Endothelial cell of umbilical vein (primary cell): ENCODE data around the gene CALML5.

ENCODE experiments used
- EZH2 ChIP-seq: IDR thresholded peaks from 2 replicates; pipeline ENCODE4 v1.6.1; 2012; ENCODE audit warnings: borderline replicate concordance, low read depth, mild to moderate bottlenecking, moderate library complexity, low read length, inconsistent platforms; ENCODE audit not compliant: severe bottlenecking
- FOS ChIP-seq: IDR thresholded peaks from 2 replicates; pipeline ENCODE4 v1.6.1; 2011; ENCODE audit warnings: mild to moderate bottlenecking, low read length, moderate library complexity, borderline replicate concordance; ENCODE audit not compliant: insufficient read depth
- POLR2A ChIP-seq: IDR thresholded peaks from 2 replicates; pipeline ENCODE4 v1.6.1; 2012; ENCODE audit warnings: low read depth, mild to moderate bottlenecking, control low read depth, low read length
- TF ChIP-seq, protein P1 (sequence below), 2 donors: IDR thresholded peaks; 1 replicate in 1 of 2; 2 replicates in 1 of 2; pipeline ENCODE4 v1.5.1; 2011; ENCODE audit warnings: low read length in 2 of 2, mild to moderate bottlenecking in 2 of 2, moderate library complexity in 2 of 2, control low read depth in 1 of 2, inconsistent platforms in 1 of 2, low read depth in 1 of 2; ENCODE audit not compliant: insufficient read depth in 1 of 2; ENCODE audit errors: extremely low read depth in 1 of 2

DNA sequence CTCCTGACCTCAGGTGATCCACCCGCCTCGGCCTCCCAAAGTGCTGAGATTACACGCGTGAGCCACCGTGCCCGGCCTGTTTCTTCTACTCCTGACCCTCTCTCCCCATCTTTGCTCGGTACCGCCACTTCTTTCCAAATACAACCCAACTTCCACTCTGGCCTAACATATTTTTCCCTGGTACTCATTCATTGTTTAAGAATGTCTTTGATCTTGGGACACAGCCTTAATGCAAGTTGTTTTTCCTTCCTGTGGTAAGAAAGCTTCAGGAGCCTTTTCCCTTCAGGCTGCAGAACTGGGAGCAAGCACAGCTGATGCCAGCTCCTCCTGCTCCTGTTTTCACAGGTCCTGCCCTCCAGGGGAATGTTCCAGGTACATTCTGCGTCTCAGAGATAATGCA lies 39.1 kb upstream of the CALML5 start:
- no peak for TF ChIP-seq FOS
- TF ChIP-seq, protein P1, sequence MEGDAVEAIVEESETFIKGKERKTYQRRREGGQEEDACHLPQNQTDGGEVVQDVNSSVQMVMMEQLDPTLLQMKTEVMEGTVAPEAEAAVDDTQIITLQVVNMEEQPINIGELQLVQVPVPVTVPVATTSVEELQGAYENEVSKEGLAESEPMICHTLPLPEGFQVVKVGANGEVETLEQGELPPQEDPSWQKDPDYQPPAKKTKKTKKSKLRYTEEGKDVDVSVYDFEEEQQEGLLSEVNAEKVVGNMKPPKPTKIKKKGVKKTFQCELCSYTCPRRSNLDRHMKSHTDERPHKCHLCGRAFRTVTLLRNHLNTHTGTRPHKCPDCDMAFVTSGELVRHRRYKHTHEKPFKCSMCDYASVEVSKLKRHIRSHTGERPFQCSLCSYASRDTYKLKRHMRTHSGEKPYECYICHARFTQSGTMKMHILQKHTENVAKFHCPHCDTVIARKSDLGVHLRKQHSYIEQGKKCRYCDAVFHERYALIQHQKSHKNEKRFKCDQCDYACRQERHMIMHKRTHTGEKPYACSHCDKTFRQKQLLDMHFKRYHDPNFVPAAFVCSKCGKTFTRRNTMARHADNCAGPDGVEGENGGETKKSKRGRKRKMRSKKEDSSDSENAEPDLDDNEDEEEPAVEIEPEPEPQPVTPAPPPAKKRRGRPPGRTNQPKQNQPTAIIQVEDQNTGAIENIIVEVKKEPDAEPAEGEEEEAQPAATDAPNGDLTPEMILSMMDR (IDR thresholded peaks at IDR 0.05; ENCODE audit: extremely low read depth in 1 of 2, insufficient read depth in 1 of 2, low read depth in 1 of 2, low read length in 2 of 2), result no peak
- no peak for TF ChIP-seq EZH2
- no peak for TF ChIP-seq POLR2A
